Activated CD8-positive, alpha-beta memory T cell treated with anti-CD3 and anti-CD28 coated beads for 36 hours (primary cell): Measurements from ENCODE around the gene WFDC12. TPM values are rescaled to one million over a fixed set of nuclear protein-coding genes. Genes with fewer than 3 reads are reported as not detected.

Source experiments
- CTCF ChIA-PET: fragments of 350-600 bp; sonication (Branson Sonifier 250); formaldehyde crosslinking; loops from one replicate; lab custom pipeline; 2021; ENCODE audit warnings: antibody characterized with exemption; lab: Charles Lee
- POLR2A ChIA-PET: fragments of 350-600 bp; sonication (Branson Sonifier 250); formaldehyde crosslinking; loops from one replicate; lab custom pipeline; 2021; ENCODE audit warnings: antibody characterized with exemption; lab: Charles Lee
- total RNA-seq, 2 experiments: library from RNA; stranded (reverse); gene quantifications; one replicate each; pipeline ENCODE4 v1.2.3, GENCODE V29; 2021

The WFDC12 gene
- total RNA-seq, 2 experiments from 2014 or later = not detected

DNA sequence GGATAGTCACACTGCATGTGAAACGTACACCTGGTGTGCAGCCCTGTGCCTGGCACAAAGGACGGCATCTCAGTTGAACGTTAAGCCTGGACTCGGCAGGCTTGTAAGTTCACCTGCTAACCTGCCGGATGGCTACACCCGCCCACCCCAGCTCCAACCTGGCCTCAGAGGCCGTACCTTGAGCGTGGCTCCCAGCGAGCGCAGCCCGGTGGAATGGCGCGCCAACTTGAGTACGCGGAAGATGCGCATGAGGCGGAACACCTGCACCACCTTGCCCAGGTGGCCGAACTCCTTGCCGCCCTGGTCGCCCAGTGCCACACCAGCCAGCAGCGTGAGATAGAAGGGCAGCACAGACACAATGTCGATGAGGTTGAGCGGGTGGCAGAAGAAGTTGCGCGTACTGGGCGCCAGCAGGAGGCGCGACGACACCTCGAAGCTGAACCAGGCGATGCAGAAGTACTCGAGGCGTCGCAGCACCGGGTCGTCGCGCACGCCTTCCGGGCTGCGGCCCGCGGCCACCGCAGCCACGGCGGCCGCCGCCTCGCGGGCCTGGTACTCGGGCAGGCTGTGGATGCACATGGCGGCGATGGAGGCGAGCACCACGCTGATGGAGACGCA is 26.7 kb downstream of the WFDC12 start:
- CTCF ChIA-PET = interaction anchor here (0.6 to 5.8 kb wide), 13 partner anchors 9 to 674 kb away, joined by 3 to 47 read pairs (median 6); no protein-coding TSS in a partner anchor
- POLR2A ChIA-PET = interaction anchor here (1.3 kb wide), 1 partner anchor 14 kb away, joined by 4 read pairs; no protein-coding TSS in a partner anchor

DNA sequence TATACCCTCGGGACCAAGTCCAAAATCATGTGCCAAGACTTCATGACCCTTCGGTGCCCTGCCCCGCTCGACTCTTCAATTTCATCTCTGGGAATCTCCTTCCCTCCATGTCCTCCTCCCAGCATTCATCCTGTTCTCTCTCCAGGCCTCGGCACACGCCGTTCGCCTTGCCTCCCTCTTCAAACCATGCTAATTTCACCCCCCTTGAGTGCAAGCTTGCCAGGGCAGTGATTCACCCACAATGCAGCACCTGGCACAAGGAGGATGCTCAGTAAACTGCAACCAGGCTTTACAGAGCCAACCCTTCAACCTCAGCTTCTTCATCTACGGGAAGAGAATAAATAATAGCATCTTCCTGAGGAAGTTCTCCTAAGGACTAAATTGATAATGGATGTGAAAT is 27.5 kb downstream of the WFDC12 start:
- ChIA-PET CTCF (interaction anchor here (0.9 to 5.8 kb wide), 21 partner anchors 7 to 675 kb away, joined by 3 to 47 read pairs (median 6); no protein-coding TSS in a partner anchor), POLR2A (no interaction called here)

DNA sequence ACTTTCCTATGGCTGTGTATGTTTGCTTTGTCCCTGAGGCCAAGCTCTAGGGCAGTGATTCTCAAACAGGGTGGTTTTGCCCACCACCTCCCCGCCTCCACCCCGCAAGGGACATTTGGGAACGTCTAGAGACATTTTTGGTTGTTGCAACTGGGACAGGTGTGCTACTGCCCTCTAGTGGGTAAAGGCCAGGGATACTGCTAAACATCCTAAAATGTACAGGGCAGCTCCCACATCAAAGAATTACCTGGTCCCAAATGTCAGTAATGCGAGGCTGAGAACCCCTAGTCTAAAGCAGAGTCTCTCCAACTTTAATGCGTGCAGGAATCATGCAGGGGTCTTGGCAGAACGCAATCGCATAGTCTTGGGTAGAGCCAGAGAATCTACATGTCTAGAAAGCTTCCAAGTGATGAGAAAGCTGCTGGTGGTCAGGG is 28.4 kb downstream of the WFDC12 start:
- ChIA-PET POLR2A (interaction anchor here (0.5 kb wide), 1 partner anchor 83 kb away, joined by 3 read pairs; no protein-coding TSS in a partner anchor), CTCF (interaction anchor here (0.6 to 5.8 kb wide), 32 partner anchors 8 to 676 kb away, joined by 3 to 47 read pairs (median 4); no protein-coding TSS in a partner anchor)

DNA sequence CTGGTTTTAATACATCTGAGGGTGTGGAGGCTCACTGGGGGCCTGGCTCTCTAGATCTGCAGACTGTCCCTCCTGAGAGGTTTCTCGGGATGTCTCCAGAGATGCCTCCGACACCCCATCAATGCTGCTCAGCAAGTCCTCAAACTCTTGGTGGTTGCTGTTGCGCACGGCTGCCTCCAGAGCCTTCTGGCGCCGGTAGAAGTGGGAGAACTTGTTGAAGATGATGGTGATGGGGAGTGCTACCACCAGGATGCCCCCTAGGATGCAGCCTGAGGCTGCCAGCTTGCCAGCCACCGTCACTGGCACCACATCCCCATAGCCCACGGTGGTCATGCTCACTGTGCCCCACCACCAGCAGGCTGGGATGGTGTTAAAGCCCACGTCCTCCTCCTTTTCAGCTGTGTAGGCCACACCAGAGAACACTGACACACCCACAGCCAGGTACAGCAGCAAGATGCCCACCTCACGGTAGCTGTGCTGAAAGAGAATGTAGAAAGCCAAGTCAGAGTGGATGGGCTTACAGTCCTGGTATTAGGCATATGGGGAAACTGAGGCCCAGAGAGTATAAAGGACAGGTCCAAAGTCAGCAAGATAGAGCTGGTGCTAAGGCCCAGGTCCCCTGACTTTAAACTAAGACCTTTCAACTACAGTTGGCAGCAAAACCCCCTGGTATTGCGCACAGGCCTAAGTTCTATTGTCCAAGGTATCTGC is 29.2 kb downstream of the WFDC12 start:
- POLR2A ChIA-PET = interaction anchor here (0.5 kb wide), 1 partner anchor 82 kb away, joined by 3 read pairs; no protein-coding TSS in a partner anchor

DNA sequence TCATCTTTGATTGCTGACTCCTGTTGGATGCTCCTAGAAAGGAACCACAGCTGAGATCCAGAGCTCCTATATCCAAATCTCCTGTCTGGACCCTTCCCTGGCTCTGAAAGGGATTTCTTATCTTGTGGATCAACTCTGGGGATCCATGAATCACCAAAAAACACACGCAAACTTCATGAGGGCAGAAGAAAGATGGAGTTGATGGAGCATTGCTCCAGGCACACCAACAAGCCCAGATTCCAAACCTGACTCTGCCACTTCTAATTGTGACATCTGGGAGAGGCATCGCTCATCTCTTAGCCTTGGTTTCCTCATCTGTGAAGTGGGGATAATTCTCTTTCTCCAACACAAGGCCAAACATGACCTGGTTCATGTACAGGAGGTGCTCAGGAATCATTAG is 30.1 kb downstream of the WFDC12 start:
- POLR2A ChIA-PET = no interaction called here
- CTCF ChIA-PET = interaction anchor here (0.7 to 1.1 kb wide), 4 partner anchors 40 to 163 kb away, joined by 3 to 5 read pairs (median 3); no protein-coding TSS in a partner anchor

More for the DNA sequence above, 29.2 kb downstream of the WFDC12 start:
- CTCF ChIA-PET = interaction anchor here (0.8 to 5.8 kb wide), 27 partner anchors 8 to 198 kb away, joined by 3 to 47 read pairs (median 5); no protein-coding TSS in a partner anchor

DNA sequence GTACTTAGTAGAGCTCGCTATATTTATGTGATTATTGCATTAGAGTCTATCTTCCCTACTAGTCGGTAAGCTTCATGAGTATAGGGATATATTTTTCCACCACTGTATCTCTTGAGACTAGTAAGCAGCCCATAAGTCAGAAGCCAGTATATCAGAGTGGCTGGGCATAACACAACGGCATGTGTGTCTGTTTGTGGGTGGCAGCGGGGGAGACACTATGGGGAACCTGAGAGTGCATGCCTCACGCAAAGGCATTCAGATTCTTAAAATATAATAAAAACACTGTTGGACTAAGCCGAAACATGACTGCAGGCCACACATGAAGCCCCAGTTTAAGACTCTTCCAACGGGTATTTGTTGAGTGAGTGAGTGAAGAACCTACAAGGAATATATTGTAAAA is 31.4 kb downstream of the WFDC12 start:
- CTCF ChIA-PET = interaction anchor here (0.8 to 1.7 kb wide), 2 partner anchors 21 to 23 kb away, joined by 3 to 4 read pairs; no protein-coding TSS in a partner anchor

DNA sequence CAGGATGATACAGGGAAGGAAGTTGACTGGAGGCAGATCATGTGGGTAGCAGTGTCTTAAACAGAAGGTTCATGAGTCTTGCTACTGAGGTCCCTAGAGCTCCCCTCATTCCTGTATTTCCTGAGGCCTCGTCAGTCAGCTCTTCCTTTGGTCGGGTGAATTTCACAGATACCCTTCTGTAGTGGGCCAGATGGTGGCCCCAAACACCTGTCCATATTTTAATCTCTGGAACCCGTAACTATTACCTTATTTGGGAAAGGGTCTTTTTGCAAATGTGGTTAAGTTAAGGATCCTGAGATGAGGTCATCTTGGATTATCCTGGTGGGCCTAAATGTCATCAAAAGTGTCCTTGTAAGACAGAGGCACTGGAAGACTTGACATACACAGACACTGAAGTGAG is 32.9 kb downstream of the WFDC12 start:
- CTCF ChIA-PET = no interaction called here

More for the DNA sequence above, 31.4 kb downstream of the WFDC12 start:
- POLR2A ChIA-PET = no interaction called here

DNA sequence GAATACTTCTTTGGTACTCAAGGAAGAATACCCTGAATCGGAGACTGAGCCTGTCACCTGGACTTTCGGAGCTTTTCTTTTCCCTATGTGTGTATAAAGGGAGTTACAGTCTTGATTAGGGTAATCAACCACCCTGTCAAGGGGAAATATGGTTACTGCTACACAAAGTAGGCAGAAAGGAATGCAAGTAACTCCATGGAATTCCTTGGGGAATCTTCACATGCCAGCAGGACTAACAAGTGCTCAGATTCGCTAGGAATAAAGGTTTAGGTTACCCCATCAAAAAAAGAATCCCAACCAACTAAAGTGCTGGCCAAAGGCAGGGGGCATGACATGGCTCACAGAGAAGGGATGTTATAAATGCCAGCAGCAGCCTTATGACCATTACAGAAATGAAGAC is 33.8 kb downstream of the WFDC12 start:
- ChIA-PET CTCF (no interaction called here), POLR2A (no interaction called here)

More for the DNA sequence above, 32.9 kb downstream of the WFDC12 start:
- POLR2A ChIA-PET = no interaction called here

DNA sequence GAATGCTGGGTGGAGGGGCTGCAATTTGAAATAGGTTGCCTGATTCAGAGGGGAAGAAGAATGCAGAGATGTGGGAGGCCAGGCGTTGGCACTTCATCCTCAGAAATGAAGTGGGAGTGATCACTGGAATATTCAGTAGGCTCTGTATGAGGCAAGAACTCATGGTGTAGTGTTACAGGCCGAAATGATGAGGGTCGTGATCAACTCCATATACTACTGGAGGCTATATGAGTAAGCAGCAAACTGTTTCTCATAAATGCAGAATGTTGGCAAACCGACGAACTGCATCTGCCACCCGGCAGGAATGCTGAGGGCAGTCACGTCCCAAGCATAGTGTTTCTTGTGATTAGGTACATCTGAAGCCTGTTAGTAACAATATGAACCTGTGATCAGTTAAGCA is 36.0 kb downstream of the WFDC12 start:
- ChIA-PET CTCF (no interaction called here), POLR2A (no interaction called here)

DNA sequence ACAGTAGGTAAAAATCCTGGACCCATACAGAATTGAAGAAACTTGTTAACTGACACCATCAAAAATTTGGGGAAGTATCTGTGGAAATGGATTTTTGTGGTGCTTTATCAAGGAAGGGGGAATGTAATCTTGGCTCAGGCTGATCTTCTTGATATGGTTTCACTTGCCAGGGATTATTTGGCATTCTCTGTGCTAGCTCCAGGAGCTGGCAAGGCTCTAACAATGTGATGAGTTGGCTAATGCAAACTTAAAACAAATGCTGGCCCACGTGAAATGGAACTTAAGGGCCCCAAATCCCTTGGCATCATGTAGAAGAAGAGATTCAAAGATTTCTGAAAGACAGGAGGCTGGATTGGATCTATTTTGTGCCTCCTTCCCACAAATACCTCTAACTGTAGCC is 36.5 kb downstream of the WFDC12 start:
- ChIA-PET CTCF (interaction anchor here (1.6 kb wide), 1 partner anchor 8 kb away, joined by 6 read pairs; no protein-coding TSS in a partner anchor), POLR2A (no interaction called here)

DNA sequence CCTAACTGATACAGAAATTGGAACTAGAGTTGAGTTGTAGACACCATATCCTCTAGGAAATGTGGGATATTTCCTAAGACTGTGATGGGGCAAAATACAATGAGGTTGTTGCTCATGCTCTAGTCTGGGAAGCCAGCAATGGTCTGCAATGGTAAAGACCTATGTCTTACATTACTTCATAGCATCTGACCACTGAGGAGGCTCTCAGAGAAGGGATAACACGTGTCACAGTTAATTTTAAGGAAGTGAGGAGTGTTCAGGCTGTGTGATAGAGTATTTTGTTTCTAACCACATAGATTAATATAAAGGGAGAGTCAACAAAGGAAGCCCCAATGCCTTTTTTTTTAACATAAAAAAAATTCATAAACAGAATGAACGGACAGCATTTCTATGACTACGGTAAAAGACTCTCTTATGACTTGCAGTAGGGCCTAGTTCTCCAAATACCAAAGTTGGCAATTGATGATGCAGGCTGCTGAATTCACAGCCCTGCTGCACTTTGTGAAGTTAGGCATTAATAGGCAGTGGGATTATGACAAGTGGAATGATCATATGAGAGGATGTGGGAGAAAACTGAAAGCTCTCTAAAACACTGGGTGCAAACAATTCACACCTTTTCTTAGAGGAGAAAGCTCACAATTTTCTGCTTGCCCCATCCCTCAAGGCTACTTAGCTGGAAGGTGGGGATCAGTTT is 37.0 kb downstream of the WFDC12 start:
- ChIA-PET POLR2A (no interaction called here), CTCF (interaction anchor here (0.9 to 1.6 kb wide), 2 partner anchors 8 to 10 kb away, joined by 4 to 6 read pairs; no protein-coding TSS in a partner anchor)

DNA sequence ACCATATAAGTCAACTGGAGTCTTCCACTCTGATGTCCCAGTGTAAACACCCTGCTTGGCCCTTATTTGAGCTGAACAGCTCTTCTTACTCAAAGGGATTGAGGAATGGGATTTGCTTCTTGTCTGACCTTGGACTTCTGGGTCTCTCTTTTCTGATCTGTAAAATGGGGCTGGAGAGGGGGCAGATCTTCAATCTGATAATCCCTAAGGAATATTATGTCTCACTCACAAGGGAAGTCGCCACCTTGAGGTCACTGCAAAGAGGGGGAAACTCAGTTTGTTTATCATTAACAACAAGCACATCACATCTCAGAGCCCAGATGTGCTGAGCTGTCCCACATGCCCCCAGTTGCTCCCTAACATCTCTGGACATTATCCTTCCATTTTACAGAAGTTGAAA is 38.4 kb downstream of the WFDC12 start:
- POLR2A ChIA-PET = no interaction called here

DNA sequence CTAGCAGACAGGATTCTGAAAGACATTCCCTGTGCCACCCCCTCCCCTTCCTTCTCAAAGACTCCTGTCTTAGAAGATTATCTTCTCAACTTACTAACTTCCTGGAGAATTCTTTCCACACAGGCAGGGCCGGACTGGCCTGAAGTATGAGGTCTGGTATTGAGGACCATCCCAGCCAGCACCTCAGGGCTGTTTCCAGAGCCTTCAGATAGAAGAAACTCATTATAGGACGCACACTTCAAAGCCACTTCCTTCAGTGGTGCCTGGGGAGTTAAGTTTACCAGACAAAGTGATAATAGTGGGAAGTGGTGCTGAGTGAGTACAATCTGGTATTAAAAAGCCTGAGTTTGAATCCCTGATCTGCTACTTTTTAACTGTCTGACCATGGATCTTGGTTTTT is 39.0 kb downstream of the WFDC12 start:
- POLR2A ChIA-PET = no interaction called here

More for the DNA sequence above, 38.4 kb downstream of the WFDC12 start:
- CTCF ChIA-PET = interaction anchor here (1.3 to 1.6 kb wide), 2 partner anchors 10 to 42 kb away, joined by 4 to 6 read pairs; no protein-coding TSS in a partner anchor

DNA sequence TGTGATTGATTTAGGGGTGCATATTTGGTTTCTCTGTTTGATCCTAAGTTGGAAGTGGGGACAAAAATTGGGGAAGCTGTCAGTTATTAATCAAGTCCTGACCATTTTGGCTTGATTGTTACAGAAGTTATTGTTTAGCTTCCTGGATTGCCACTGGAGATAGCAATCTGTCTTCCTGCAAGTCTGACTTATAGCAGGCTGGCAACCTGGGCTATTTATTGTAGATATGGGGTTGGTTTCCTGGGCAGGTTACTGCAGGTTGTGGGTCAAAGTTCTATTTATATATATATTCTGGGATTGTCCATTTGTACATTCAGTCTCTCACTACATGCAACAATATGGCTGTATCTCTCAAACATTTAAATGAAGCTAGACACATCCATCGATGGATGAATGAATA is 41.1 kb downstream of the WFDC12 start:
- CTCF ChIA-PET = interaction anchor here (1.2 to 2.0 kb wide), 2 partner anchors 13 to 39 kb away, joined by 3 to 11 read pairs; no protein-coding TSS in a partner anchor
- POLR2A ChIA-PET = interaction anchor here (1.1 kb wide), 1 partner anchor 15 kb away, joined by 4 read pairs; no protein-coding TSS in a partner anchor

More for the DNA sequence above, 39.0 kb downstream of the WFDC12 start:
- CTCF ChIA-PET = interaction anchor here (1.3 kb wide), 1 partner anchor 41 kb away, joined by 4 read pairs; no protein-coding TSS in a partner anchor

DNA sequence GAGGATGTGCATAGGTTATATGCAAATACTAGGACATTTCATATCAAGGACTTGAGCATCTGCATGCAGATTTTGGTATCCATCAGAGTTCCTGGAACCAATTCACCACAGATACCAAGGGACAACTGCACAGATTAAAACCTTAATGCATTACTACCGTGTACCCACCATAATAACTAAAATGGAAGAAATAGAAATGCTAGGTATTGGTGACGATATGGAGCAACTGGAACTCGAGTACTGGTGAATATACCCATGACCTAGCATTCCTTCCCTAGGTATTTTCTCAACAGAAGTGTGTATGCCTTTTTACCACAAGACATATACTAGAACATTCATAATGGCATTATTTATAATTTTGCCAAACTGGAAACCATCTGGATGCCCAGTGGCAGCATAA is 41.8 kb downstream of the WFDC12 start:
- POLR2A ChIA-PET = no interaction called here
- CTCF ChIA-PET = interaction anchor here (1.2 to 2.0 kb wide), 2 partner anchors 14 to 38 kb away, joined by 3 to 11 read pairs; no protein-coding TSS in a partner anchor

DNA sequence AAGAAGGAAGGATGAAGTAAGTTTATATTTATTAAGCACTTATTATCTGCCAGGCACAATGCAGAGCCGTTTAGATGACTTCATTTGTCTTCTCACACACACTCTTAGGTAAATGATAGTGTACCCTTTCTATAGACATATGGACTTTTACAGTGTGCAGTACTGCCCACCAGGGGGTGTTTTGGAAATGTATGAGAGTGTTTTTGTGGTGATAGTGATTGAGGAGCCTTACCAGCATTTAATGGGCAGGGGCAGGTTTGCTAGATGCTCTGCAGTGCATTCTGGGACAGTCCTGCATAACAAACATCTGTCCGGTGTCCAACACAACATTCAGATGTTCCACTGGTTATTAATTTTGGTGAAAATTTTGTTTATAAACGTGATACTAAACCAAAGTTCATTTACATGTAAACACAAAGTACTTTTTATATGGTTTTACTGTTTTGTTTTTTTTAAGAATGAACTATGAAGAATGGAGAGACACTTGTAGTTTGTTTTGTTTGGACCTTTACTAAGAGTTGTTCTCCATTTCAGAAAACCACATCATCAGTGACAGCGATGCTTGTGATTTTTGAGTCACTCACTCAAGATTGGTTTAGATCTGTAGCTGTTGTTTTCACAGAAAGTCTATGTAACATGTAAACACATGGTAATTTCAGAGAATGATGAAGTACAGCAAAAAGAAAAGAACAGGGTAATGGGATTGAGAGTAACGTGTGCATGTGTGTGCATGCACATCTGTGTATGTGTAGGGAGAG is 43.2 kb downstream of the WFDC12 start:
- CTCF ChIA-PET = interaction anchor here (1.0 kb wide), 1 partner anchor 15 kb away, joined by 3 read pairs; no protein-coding TSS in a partner anchor
- POLR2A ChIA-PET = no interaction called here

DNA sequence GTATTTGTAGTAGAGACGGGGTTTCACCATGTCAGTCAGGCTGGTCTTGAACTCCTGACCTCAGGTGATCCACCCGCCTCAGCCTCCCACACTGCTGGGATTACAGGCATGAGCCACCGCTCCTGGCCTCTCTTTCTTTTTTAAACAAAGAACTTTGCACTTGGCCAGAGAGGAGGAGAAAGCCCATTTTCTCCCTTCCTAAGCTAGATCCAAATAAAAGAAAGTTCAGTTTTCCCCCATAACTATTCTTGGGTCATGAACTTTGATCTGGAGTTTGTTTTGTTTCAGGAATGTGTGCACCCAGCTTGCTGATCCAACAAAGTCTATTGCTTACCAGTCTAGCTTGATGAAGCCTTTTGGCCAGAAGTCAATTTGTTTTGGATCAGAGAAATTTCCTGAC is 46.7 kb downstream of the WFDC12 start:
- ChIA-PET CTCF (interaction anchor here (0.6 to 1.4 kb wide), 3 partner anchors 20 to 61 kb away, joined by 3 read pairs; no protein-coding TSS in a partner anchor), POLR2A (no interaction called here)
